ENCODE measurements around the gene NATD1.

The NATD1 gene

GRCh38 chr17:21242780-21243515, 10.3 kb downstream of the NATD1 start:
- no peaks in the 10 kb centered on the region for H3K36me3 ChIP-seq (ENCODE audit: control insufficient read depth, insufficient read depth, low read length)
- no peaks in the 10 kb centered on the region for H3K27me3 ChIP-seq (replicated peaks; ENCODE audit: control insufficient read depth, insufficient read depth, low read length)
- DNase-seq (ENCODE audit: extremely low read depth, insufficient read length), result no peak
- TF ChIP-seq CTCF (IDR thresholded peaks at IDR 0.05; ENCODE audit: insufficient read depth, low read length, poor library complexity, severe bottlenecking), result no peak
- no peak overlapping the region for H3K4me3 ChIP-seq (replicated peaks; ENCODE audit: low read depth, low read length)

- no peak for DNase-seq (ENCODE audit: extremely low read depth, insufficient read length)
- H3K27me3 ChIP-seq (replicated peaks; ENCODE audit: control insufficient read depth, insufficient read depth, low read length), result no peaks in the 10 kb centered on the region
- no peak overlapping the region for H3K4me3 ChIP-seq (replicated peaks; ENCODE audit: low read depth, low read length)
- H3K36me3 ChIP-seq (ENCODE audit: control insufficient read depth, insufficient read depth, low read length), result no peaks in the 10 kb centered on the region
- TF ChIP-seq CTCF (IDR thresholded peaks at IDR 0.05; ENCODE audit: insufficient read depth, low read length, poor library complexity, severe bottlenecking), result no peak
These were observed 11.0 kb downstream of the NATD1 start for GRCh38 chr17:21242026-21242697.

- no peak overlapping the region for H3K4me3 ChIP-seq (replicated peaks; ENCODE audit: low read depth, low read length)
These were observed 11.6 kb downstream of the NATD1 start for GRCh38 chr17:21241564-21241963.

GRCh38 chr17:21240369-21241055, 12.7 kb downstream of the NATD1 start:
- no peaks in the 10 kb centered on the region for H3K36me3 ChIP-seq (ENCODE audit: control insufficient read depth, insufficient read depth, low read length)
- DNase-seq (ENCODE audit: extremely low read depth, insufficient read length), result no peak
- H3K27me3 ChIP-seq (replicated peaks; ENCODE audit: control insufficient read depth, insufficient read depth, low read length), result no peaks in the 10 kb centered on the region
- no peak overlapping the region for H3K4me3 ChIP-seq (replicated peaks; ENCODE audit: low read depth, low read length)
- TF ChIP-seq CTCF (IDR thresholded peaks at IDR 0.05; ENCODE audit: insufficient read depth, low read length, poor library complexity, severe bottlenecking), result no peak

More at GRCh38 chr17:21241564-21241963, 11.6 kb downstream of the NATD1 start:
- TF ChIP-seq CTCF (IDR thresholded peaks at IDR 0.05; ENCODE audit: insufficient read depth, low read length, poor library complexity, severe bottlenecking), result peak; percentile 1
- H3K27me3 ChIP-seq (replicated peaks; ENCODE audit: control insufficient read depth, insufficient read depth, low read length), result no peaks in the 10 kb centered on the region
- DNase-seq (ENCODE audit: extremely low read depth, insufficient read length), result no peak
- no peaks in the 10 kb centered on the region for H3K36me3 ChIP-seq (ENCODE audit: control insufficient read depth, insufficient read depth, low read length)

GRCh38 chr17:21239680-21240368, 13.4 kb downstream of the NATD1 start:
- TF ChIP-seq CTCF (IDR thresholded peaks at IDR 0.05; ENCODE audit: insufficient read depth, low read length, poor library complexity, severe bottlenecking), result peak; percentile 58
- no peak overlapping the region for H3K4me3 ChIP-seq (replicated peaks; ENCODE audit: low read depth, low read length)

More at GRCh38 chr17:21239680-21240368, 13.4 kb downstream of the NATD1 start:
- Histone ChIP-seq H3K36me3 (ENCODE audit: control insufficient read depth, insufficient read depth, low read length) (no peaks in the 10 kb centered on the region), H3K27me3 (replicated peaks; ENCODE audit: control insufficient read depth, insufficient read depth, low read length) (no peaks in the 10 kb centered on the region)
- no peak for DNase-seq (ENCODE audit: extremely low read depth, insufficient read length)
